ENCODE data around the gene OR2W1.

OR2W1 gene

GRCh38 chr6:29025927-29026585 lies 18.9 kb downstream of the OR2W1 start:
- no peak overlapping the region for H3K4me3 ChIP-seq (ENCODE audit: insufficient read depth, low read depth, low read length)
- no peaks in the 10 kb centered on the region for H3K9me3 ChIP-seq (ENCODE audit: control insufficient read depth, low read length)
- H3K27ac ChIP-seq (ENCODE audit: insufficient read depth, low read depth, low read length, poor library complexity, severe bottlenecking) = no peak overlapping the region
- WGBS, 2 experiments = 75 to 100% methylated on average over 1 of the region's 2 CpGs
- H3K4me1 ChIP-seq (ENCODE audit: control insufficient read depth, insufficient read depth, low read length) = no peaks in the 10 kb centered on the region
- no peaks in the 10 kb centered on the region for H3K36me3 ChIP-seq (ENCODE audit: control insufficient read depth, insufficient read depth, low read length)
- H3K27me3 ChIP-seq (ENCODE audit: control insufficient read depth, insufficient read depth, low read length, poor library complexity, severe bottlenecking) = no peaks in the 10 kb centered on the region

GRCh38 chr6:29021434-29021833 lies 23.5 kb downstream of the OR2W1 start:
- no peaks in the 10 kb centered on the region for H3K36me3 ChIP-seq (ENCODE audit: control insufficient read depth, insufficient read depth, low read length)
- WGBS, 2 experiments = 82 to 83% methylated on average over 2 of the region's 2 CpGs
- H3K9me3 ChIP-seq (ENCODE audit: control insufficient read depth, low read length) = no peaks in the 10 kb centered on the region
- no peak overlapping the region for H3K27ac ChIP-seq (ENCODE audit: insufficient read depth, low read depth, low read length, poor library complexity, severe bottlenecking)
- no peaks in the 10 kb centered on the region for H3K27me3 ChIP-seq (ENCODE audit: control insufficient read depth, insufficient read depth, low read length, poor library complexity, severe bottlenecking)
- H3K4me3 ChIP-seq (ENCODE audit: insufficient read depth, low read depth, low read length) = no peak overlapping the region
- no peaks in the 10 kb centered on the region for H3K4me1 ChIP-seq (ENCODE audit: control insufficient read depth, insufficient read depth, low read length)

- H3K36me3 ChIP-seq (ENCODE audit: control insufficient read depth, insufficient read depth, low read length) = no peaks in the 10 kb centered on the region
- no peaks in the 10 kb centered on the region for H3K9me3 ChIP-seq (ENCODE audit: control insufficient read depth, low read length)
- H3K27me3 ChIP-seq (ENCODE audit: control insufficient read depth, insufficient read depth, low read length, poor library complexity, severe bottlenecking) = peaks cover 7% of the 10 kb centered on the region
- no peak overlapping the region for H3K4me3 ChIP-seq (ENCODE audit: insufficient read depth, low read depth, low read length)
- WGBS, 2 experiments = 97% methylated on average over 2 of the region's 2 CpGs; no CpG with 5 or more reads in 1 of the 2 experiments
- no peaks in the 10 kb centered on the region for H3K4me1 ChIP-seq (ENCODE audit: control insufficient read depth, insufficient read depth, low read length)
- no peak overlapping the region for H3K27ac ChIP-seq (ENCODE audit: insufficient read depth, low read depth, low read length, poor library complexity, severe bottlenecking)
These were observed 25.3 kb downstream of the OR2W1 start for GRCh38 chr6:29019629-29020028.

- Histone ChIP-seq H3K4me3 (ENCODE audit: insufficient read depth, low read depth, low read length) (no peak overlapping the region), H3K27me3 (ENCODE audit: control insufficient read depth, insufficient read depth, low read length, poor library complexity, severe bottlenecking) (peaks cover 16% of the 10 kb centered on the region), H3K27ac (ENCODE audit: insufficient read depth, low read depth, low read length, poor library complexity, severe bottlenecking) (no peak overlapping the region), H3K4me1 (ENCODE audit: control insufficient read depth, insufficient read depth, low read length) (no peaks in the 10 kb centered on the region), H3K36me3 (ENCODE audit: control insufficient read depth, insufficient read depth, low read length) (no peaks in the 10 kb centered on the region), H3K9me3 (ENCODE audit: control insufficient read depth, low read length) (no peaks in the 10 kb centered on the region)
- 65 to 73% methylated on average over 1 of the region's 3 CpGs for WGBS, 2 experiments
These were observed 27.6 kb downstream of the OR2W1 start for GRCh38 chr6:29017428-29017802.

GRCh38 chr6:29016559-29017427 lies 28.2 kb downstream of the OR2W1 start:
- Histone ChIP-seq H3K9me3 (ENCODE audit: control insufficient read depth, low read length) (no peaks in the 10 kb centered on the region), H3K36me3 (ENCODE audit: control insufficient read depth, insufficient read depth, low read length) (no peaks in the 10 kb centered on the region), H3K4me1 (ENCODE audit: control insufficient read depth, insufficient read depth, low read length) (no peaks in the 10 kb centered on the region), H3K4me3 (ENCODE audit: insufficient read depth, low read depth, low read length) (peak overlapping the region; percentile 66), H3K27ac (ENCODE audit: insufficient read depth, low read depth, low read length, poor library complexity, severe bottlenecking) (no peak overlapping the region), H3K27me3 (ENCODE audit: control insufficient read depth, insufficient read depth, low read length, poor library complexity, severe bottlenecking) (peaks cover 22% of the 10 kb centered on the region)
- WGBS, 2 experiments = 1% methylated on average over 41 of the region's 41 CpGs

- no peaks in the 10 kb centered on the region for H3K9me3 ChIP-seq (ENCODE audit: control insufficient read depth, low read length)
- H3K36me3 ChIP-seq (ENCODE audit: control insufficient read depth, insufficient read depth, low read length) = no peaks in the 10 kb centered on the region
- H3K4me3 ChIP-seq (ENCODE audit: insufficient read depth, low read depth, low read length) = no peak overlapping the region
- H3K27ac ChIP-seq (ENCODE audit: insufficient read depth, low read depth, low read length, poor library complexity, severe bottlenecking) = no peak overlapping the region
- WGBS, 2 experiments = 94 to 95% methylated on average over 78 to 79 of the region's 79 CpGs
- H3K27me3 ChIP-seq (ENCODE audit: control insufficient read depth, insufficient read depth, low read length, poor library complexity, severe bottlenecking) = peaks cover 37% of the 10 kb centered on the region
- no peaks in the 10 kb centered on the region for H3K4me1 ChIP-seq (ENCODE audit: control insufficient read depth, insufficient read depth, low read length)
These were observed 30.0 kb downstream of the OR2W1 start for GRCh38 chr6:29014729-29015608.

GRCh38 chr6:29011276-29011734 lies 33.7 kb downstream of the OR2W1 start:
- WGBS, 2 experiments = 1% methylated on average over 30 of the region's 30 CpGs
- no peak overlapping the region for H3K27ac ChIP-seq (ENCODE audit: insufficient read depth, low read depth, low read length, poor library complexity, severe bottlenecking)

GRCh38 chr6:29009358-29009757 lies 35.6 kb downstream of the OR2W1 start:
- Histone ChIP-seq H3K27ac (ENCODE audit: insufficient read depth, low read depth, low read length, poor library complexity, severe bottlenecking) (no peak overlapping the region), H3K4me3 (ENCODE audit: insufficient read depth, low read depth, low read length) (no peak overlapping the region), H3K27me3 (ENCODE audit: control insufficient read depth, insufficient read depth, low read length, poor library complexity, severe bottlenecking) (peaks cover 67% of the 10 kb centered on the region), H3K9me3 (ENCODE audit: control insufficient read depth, low read length) (no peaks in the 10 kb centered on the region), H3K36me3 (ENCODE audit: control insufficient read depth, insufficient read depth, low read length) (no peaks in the 10 kb centered on the region), H3K4me1 (ENCODE audit: control insufficient read depth, insufficient read depth, low read length) (no peaks in the 10 kb centered on the region)
- no CpG with 5 or more reads among the region's 1 CpG for WGBS, 2 experiments

More at GRCh38 chr6:29011276-29011734, 33.7 kb downstream of the OR2W1 start:
- Histone ChIP-seq H3K4me3 (ENCODE audit: insufficient read depth, low read depth, low read length) (peak overlapping the region; percentile 47), H3K27me3 (ENCODE audit: control insufficient read depth, insufficient read depth, low read length, poor library complexity, severe bottlenecking) (peaks cover 66% of the 10 kb centered on the region), H3K9me3 (ENCODE audit: control insufficient read depth, low read length) (no peaks in the 10 kb centered on the region), H3K4me1 (ENCODE audit: control insufficient read depth, insufficient read depth, low read length) (no peaks in the 10 kb centered on the region), H3K36me3 (ENCODE audit: control insufficient read depth, insufficient read depth, low read length) (no peaks in the 10 kb centered on the region)

GRCh38 chr6:29008089-29008488 lies 36.9 kb downstream of the OR2W1 start:
- Histone ChIP-seq H3K4me1 (ENCODE audit: control insufficient read depth, insufficient read depth, low read length) (no peaks in the 10 kb centered on the region), H3K27me3 (ENCODE audit: control insufficient read depth, insufficient read depth, low read length, poor library complexity, severe bottlenecking) (peaks cover 65% of the 10 kb centered on the region), H3K36me3 (ENCODE audit: control insufficient read depth, insufficient read depth, low read length) (no peaks in the 10 kb centered on the region), H3K4me3 (ENCODE audit: insufficient read depth, low read depth, low read length) (no peak overlapping the region), H3K27ac (ENCODE audit: insufficient read depth, low read depth, low read length, poor library complexity, severe bottlenecking) (no peak overlapping the region), H3K9me3 (ENCODE audit: control insufficient read depth, low read length) (no peaks in the 10 kb centered on the region)
- 80 to 87% methylated on average over 2 of the region's 2 CpGs for WGBS, 2 experiments

Measured in ectodermal cell (in vitro differentiated cells).